Activated CD8-positive, alpha-beta T cell treated with anti-CD3 and anti-CD28 coated beads for 36 hours (primary cell): ENCODE results near the gene AURKAIP1. TPM values are rescaled to one million over a fixed set of nuclear protein-coding genes. Genes with fewer than 3 reads are reported as not detected.
A peak's percentile ranks its signal among the peaks of the same experiment; 100 is the strongest.

Source experiments
- ATAC-seq: fragments of 200-7000 bp; cut with Tn5 transposase; one replicate; pipeline ENCODE4 v1.10.0; 2021; ENCODE audit warnings: mild to moderate bottlenecking, moderate library complexity
- CTCF ChIA-PET: fragments of 350-600 bp; sonication (Branson Sonifier 250); formaldehyde crosslinking; loops from one replicate; lab custom pipeline; 2021; ENCODE audit warnings: antibody characterized with exemption; lab: Charles Lee
- POLR2A ChIA-PET: fragments of 350-600 bp; sonication (Branson Sonifier 250); formaldehyde crosslinking; loops from one replicate; lab custom pipeline; 2021; ENCODE audit warnings: antibody characterized with exemption; lab: Charles Lee
- DNase-seq: peaks from one replicate; pipeline ENCODE4 v3.0.0-alpha.2; 2020
- H3K27ac Mint-ChIP-seq: one replicate; pipeline ENCODE4 v1.8.0; 2021; ENCODE audit warnings: mild to moderate bottlenecking, mixed read lengths
- H3K27me3 Mint-ChIP-seq: one replicate; pipeline ENCODE4 v1.8.0; 2021; ENCODE audit warnings: mixed read lengths
- H3K36me3 Mint-ChIP-seq: one replicate; pipeline ENCODE4 v1.8.0; 2021; ENCODE audit warnings: low read depth, mixed read lengths
- H3K4me1 Mint-ChIP-seq: one replicate; pipeline ENCODE4 v1.8.0; 2021; ENCODE audit warnings: low read depth, mixed read lengths
- H3K4me3 Mint-ChIP-seq: one replicate; pipeline ENCODE4 v1.8.0; 2021; ENCODE audit warnings: mild to moderate bottlenecking, moderate library complexity, mixed read lengths
- H3K9me3 Mint-ChIP-seq: one replicate; pipeline ENCODE4 v1.8.0; 2021; ENCODE audit warnings: mixed read lengths
- intact Hi-C: fragments of 100-400 bp; cut with micrococcal nuclease; formaldehyde crosslinking; loops from one replicate; pipeline ENCODE4 v1.10.0; 2022
- microRNA-seq: library from miRNA; unstranded; fragments of <30 nt; microRNA quantifications from one replicate; pipeline ENCODE4 v1.2.0, GENCODE V29; 2022; ENCODE audit warnings: borderline microRNAs expressed, borderline replicate concordance
- total RNA-seq, 2 experiments: library from RNA; stranded (reverse); gene quantifications; one replicate each; pipeline ENCODE4 v1.2.3, GENCODE V29; 2021
- TF ChIP-seq, protein P1 (sequence below): fragments of 200-600 bp; IDR thresholded peaks from one replicate; pipeline ENCODE4 v1.8.0; 2022; ENCODE audit warnings: antibody characterized with exemption, mild to moderate bottlenecking

AURKAIP1 gene
- total RNA-seq, 2 experiments from 2014 or later: 127 TPM

DNA sequence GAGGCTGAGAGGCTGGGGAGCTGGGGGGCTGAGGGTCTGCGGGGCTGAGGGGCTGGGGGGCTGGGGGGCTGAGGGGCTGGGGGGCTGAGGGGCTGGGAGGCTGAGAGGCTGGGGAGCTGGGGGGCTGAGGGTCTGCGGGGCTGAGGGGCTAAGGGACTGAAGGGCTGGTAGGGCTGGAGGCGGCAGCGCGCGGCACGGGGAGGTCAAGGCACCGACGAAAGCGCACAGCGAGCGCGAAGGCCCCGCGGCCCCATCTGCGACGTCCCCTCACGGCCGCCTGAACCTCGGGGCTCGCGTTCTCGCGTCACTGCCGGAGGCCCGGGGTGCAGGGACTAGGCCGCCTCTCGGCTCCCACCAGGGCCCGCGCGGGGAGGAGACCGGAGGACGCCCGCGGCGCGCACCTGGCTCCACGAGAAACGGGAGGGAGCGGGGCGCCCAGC lies 50.9 kb downstream of the AURKAIP1 start:
- TF ChIP-seq, protein P1, sequence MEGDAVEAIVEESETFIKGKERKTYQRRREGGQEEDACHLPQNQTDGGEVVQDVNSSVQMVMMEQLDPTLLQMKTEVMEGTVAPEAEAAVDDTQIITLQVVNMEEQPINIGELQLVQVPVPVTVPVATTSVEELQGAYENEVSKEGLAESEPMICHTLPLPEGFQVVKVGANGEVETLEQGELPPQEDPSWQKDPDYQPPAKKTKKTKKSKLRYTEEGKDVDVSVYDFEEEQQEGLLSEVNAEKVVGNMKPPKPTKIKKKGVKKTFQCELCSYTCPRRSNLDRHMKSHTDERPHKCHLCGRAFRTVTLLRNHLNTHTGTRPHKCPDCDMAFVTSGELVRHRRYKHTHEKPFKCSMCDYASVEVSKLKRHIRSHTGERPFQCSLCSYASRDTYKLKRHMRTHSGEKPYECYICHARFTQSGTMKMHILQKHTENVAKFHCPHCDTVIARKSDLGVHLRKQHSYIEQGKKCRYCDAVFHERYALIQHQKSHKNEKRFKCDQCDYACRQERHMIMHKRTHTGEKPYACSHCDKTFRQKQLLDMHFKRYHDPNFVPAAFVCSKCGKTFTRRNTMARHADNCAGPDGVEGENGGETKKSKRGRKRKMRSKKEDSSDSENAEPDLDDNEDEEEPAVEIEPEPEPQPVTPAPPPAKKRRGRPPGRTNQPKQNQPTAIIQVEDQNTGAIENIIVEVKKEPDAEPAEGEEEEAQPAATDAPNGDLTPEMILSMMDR: no peak
- POLR2A ChIA-PET: interaction anchor here (0.6 kb wide), 1 partner anchor 10 kb away, joined by 4 read pairs; no protein-coding TSS in a partner anchor
- no peaks in the 10 kb centered on the region for H3K9me3 Mint-ChIP-seq
- CTCF ChIA-PET: no interaction called here
- peak; percentile 35 for ATAC-seq
- peaks cover 12% of the 10 kb centered on the region for H3K36me3 Mint-ChIP-seq
- no peak overlapping the region for H3K27ac Mint-ChIP-seq
- intact Hi-C loops: no loop called here
- no peaks in the 10 kb centered on the region for H3K27me3 Mint-ChIP-seq
- H3K4me1 Mint-ChIP-seq: peaks cover 30% of the 10 kb centered on the region
- H3K4me3 Mint-ChIP-seq: peak overlapping the region; percentile 77
- DNase-seq: no peak

Small RNA genes lying within 50 kb of the gene (microRNA-seq; reads per million reads assigned to microRNA genes)
- gene MIR6808: not detected

Other genes with a start within 250 kb of the AURKAIP1 start
- gene TTLL10, start 201.3 kb downstream of the AURKAIP1 start, total RNA-seq: not detected
- gene TNFRSF18, start 168.6 kb downstream of the AURKAIP1 start, total RNA-seq: 100 to 1,000 TPM; 126 to 135 TPM
- gene TNFRSF4, start 161.1 kb downstream of the AURKAIP1 start, total RNA-seq: 100 to 1,000 TPM; 137 to 142 TPM
- 10 to 100 TPM; 81.5 to 87.5 TPM for gene SDF4, start 143.2 kb downstream of the AURKAIP1 start, total RNA-seq
- gene B3GALT6, start 143.0 kb downstream of the AURKAIP1 start, total RNA-seq: 10 to 100 TPM; 13.1 to 14.3 TPM
- gene C1QTNF12, start 128.5 kb downstream of the AURKAIP1 start, total RNA-seq: 1 to 10 TPM; 2.6 to 4.9 TPM
- gene UBE2J2, start 101.4 kb downstream of the AURKAIP1 start, total RNA-seq: 10 to 100 TPM; 52.3 to 59.2 TPM
- gene SCNN1D, start 94.8 kb downstream of the AURKAIP1 start, total RNA-seq: 1 to 10 TPM; 4.9 to 5.6 TPM
- gene ACAP3, start 67.3 kb downstream of the AURKAIP1 start, total RNA-seq: 10 to 100 TPM; 41.1 to 42.5 TPM
- gene PUSL1, start 66.6 kb downstream of the AURKAIP1 start, total RNA-seq: 10 to 100 TPM; 23.9 to 25.4 TPM
- 100 to 1,000 TPM; 110 to 122 TPM for gene INTS11, start 50.5 kb downstream of the AURKAIP1 start, total RNA-seq
- 10 to 100 TPM in 1 of 2 experiments, 1 to 10 TPM in 1; 8.4 to 11.0 TPM for gene CPTP, start 50.4 kb downstream of the AURKAIP1 start, total RNA-seq
- gene TAS1R3, start 43.9 kb downstream of the AURKAIP1 start, total RNA-seq: under 1 TPM; 0.13 to 0.14 TPM
- 10 to 100 TPM; 37.2 to 39.2 TPM for gene DVL1, start 25.8 kb downstream of the AURKAIP1 start, total RNA-seq
- under 1 TPM; 0.92 to 0.98 TPM for gene MXRA8, start 16.7 kb downstream of the AURKAIP1 start, total RNA-seq
- gene CCNL2, start 24.1 kb upstream of the AURKAIP1 start, total RNA-seq: 10 to 100 TPM; 86.3 to 92.4 TPM
- 100 to 1,000 TPM; 127 to 129 TPM for gene MRPL20, start 32.1 kb upstream of the AURKAIP1 start, total RNA-seq
- not detected for gene ANKRD65, start 46.1 kb upstream of the AURKAIP1 start, total RNA-seq
- gene VWA1, start 60.5 kb upstream of the AURKAIP1 start, total RNA-seq: under 1 TPM; 0.72 to 0.97 TPM
- gene ATAD3C, start 74.5 kb upstream of the AURKAIP1 start, total RNA-seq: 1 to 10 TPM in 1 of 2 experiments, under 1 TPM in 1; 0.99 to 1.8 TPM
- gene ATAD3B, start 96.6 kb upstream of the AURKAIP1 start, total RNA-seq: 10 to 100 TPM; 42.5 to 48.1 TPM
- gene ATAD3A, start 137.0 kb upstream of the AURKAIP1 start, total RNA-seq: 10 to 100 TPM; 61.7 to 65.1 TPM
- under 1 TPM; 0.45 to 0.74 TPM for gene TMEM240, start 165.4 kb upstream of the AURKAIP1 start, total RNA-seq
- gene SSU72, start 199.7 kb upstream of the AURKAIP1 start, total RNA-seq: 100 to 1,000 TPM; 111 to 113 TPM
- gene FNDC10, start 224.9 kb upstream of the AURKAIP1 start, total RNA-seq: 1 to 10 TPM; 2.8 to 3.6 TPM
- 10 to 100 TPM; 40.1 to 41.3 TPM for gene MIB2, start 240.3 kb upstream of the AURKAIP1 start, total RNA-seq